Ishikawa (cell line): ENCODE measurements around the gene WNK2.

Experiments used
- CEBPB ChIP-seq: IDR thresholded peaks from 2 replicates; pipeline ENCODE4 v1.6.1; 2012
- CREB1 ChIP-seq: IDR thresholded peaks from 2 replicates; pipeline ENCODE4 v1.6.1; 2012; ENCODE audit warnings: low read depth
- EGR1 ChIP-seq: IDR thresholded peaks from 2 replicates; pipeline ENCODE4 v1.6.1; 2012
- EP300 ChIP-seq: IDR thresholded peaks from 2 replicates; pipeline ENCODE4 v1.6.1; 2012; ENCODE audit warnings: borderline replicate concordance
- FOXM1 ChIP-seq: IDR thresholded peaks from 2 replicates; pipeline ENCODE4 v1.6.1; 2012; ENCODE audit warnings: low read depth, borderline replicate concordance
- MAX ChIP-seq: IDR thresholded peaks from 2 replicates; pipeline ENCODE4 v1.6.1; 2012
- NFIC ChIP-seq: IDR thresholded peaks from 2 replicates; pipeline ENCODE4 v1.6.1; 2012
- RAD21 ChIP-seq: IDR thresholded peaks from 2 replicates; pipeline ENCODE4 v1.6.1; 2012; ENCODE audit warnings: low read depth
- REST ChIP-seq: IDR thresholded peaks from 2 replicates; pipeline ENCODE4 v1.6.1; 2012; ENCODE audit warnings: low read depth, mild to moderate bottlenecking
- TAF1 ChIP-seq: IDR thresholded peaks from 2 replicates; pipeline ENCODE4 v1.6.1; 2012; ENCODE audit warnings: low read depth, mild to moderate bottlenecking
- TCF12 ChIP-seq: IDR thresholded peaks from 2 replicates; pipeline ENCODE4 v1.6.1; 2012; ENCODE audit warnings: low read depth
- TEAD4 ChIP-seq: IDR thresholded peaks from 2 replicates; pipeline ENCODE4 v1.6.1; 2012
- USF1 ChIP-seq: IDR thresholded peaks from 2 replicates; pipeline ENCODE4 v1.6.1; 2012
- YY1 ChIP-seq: IDR thresholded peaks from 2 replicates; pipeline ENCODE4 v1.6.1; 2012; ENCODE audit warnings: low read depth
- ZBTB7A ChIP-seq: IDR thresholded peaks from 2 replicates; pipeline ENCODE4 v1.6.1; 2012; ENCODE audit warnings: low read depth

WNK2 gene

GRCh38 chr9:93230601-93231000, 46.7 kb downstream of the WNK2 start:
- TF ChIP-seq CEBPB: no peak
- TF ChIP-seq RAD21: no peak
- TF ChIP-seq REST: no peak
- TF ChIP-seq USF1: no peak
- TF ChIP-seq TAF1: no peak
- no peak for TF ChIP-seq ZBTB7A
- no peak for TF ChIP-seq EGR1
- TF ChIP-seq TCF12: no peak
- TF ChIP-seq NFIC: no peak
- no peak for TF ChIP-seq TEAD4
- TF ChIP-seq EP300: no peak
- no peak for TF ChIP-seq MAX
- no peak for TF ChIP-seq CREB1
- no peak for TF ChIP-seq FOXM1
- no peak for TF ChIP-seq YY1

- TF ChIP-seq TAF1 (peak; percentile 35; the same call in 1 of the 2 replicates), TEAD4 (peak; percentile 50; the same call in 1 of the 2 replicates), CREB1 (no peak), EGR1 (no peak), TCF12 (0 out of 2 replicates have a peak, but pooled peaks have one; percentile 56), MAX (peak; percentile 33; the same call in 1 of the 2 replicates), FOXM1 (no peak), NFIC (peak; percentile 64), REST (no peak), RAD21 (no peak; the same call in 1 of the 2 replicates), EP300 (peak; percentile 51; the same call in 1 of the 2 replicates), YY1 (no peak), CEBPB (no peak), ZBTB7A (peak; percentile 68), USF1 (no peak)
Measured at GRCh38 chr9:93231121-93231694, 47.3 kb downstream of the WNK2 start.

GRCh38 chr9:93231716-93232115, 47.8 kb downstream of the WNK2 start:
- TF ChIP-seq EP300 (no peak), REST (no peak), CREB1 (no peak), EGR1 (no peak), CEBPB (no peak), MAX (no peak), YY1 (no peak), FOXM1 (no peak), ZBTB7A (no peak), NFIC (no peak)

GRCh38 chr9:93232388-93232960, 48.5 kb downstream of the WNK2 start:
- no peak for TF ChIP-seq YY1
- TF ChIP-seq EP300: peak; percentile 74
- TF ChIP-seq MAX: peak; percentile 78
- peak; percentile 47; the same call in 1 of the 2 replicates for TF ChIP-seq FOXM1
- peak; percentile 16; the same call in 1 of the 2 replicates for TF ChIP-seq RAD21
- TF ChIP-seq CEBPB: no peak
- TF ChIP-seq CREB1: no peak
- no peak for TF ChIP-seq REST
- peak; percentile 55; the same call in 1 of the 2 replicates for TF ChIP-seq ZBTB7A
- no peak for TF ChIP-seq TAF1
- peak; percentile 61; the same call in 1 of the 2 replicates for TF ChIP-seq NFIC
- peak; percentile 56 for TF ChIP-seq USF1
- TF ChIP-seq TCF12: peak; percentile 92
- no peak for TF ChIP-seq EGR1
- TF ChIP-seq TEAD4: no peak; the same call in 1 of the 2 replicates
